KBM-7 (cell line): ENCODE data around the gene POMGNT2.
"Not testable (repeated sequence)": the region's sequence is repeated elsewhere in the genome, so short reads cannot be mapped to it uniquely, and the experiment has no call there.

Experiments used
- DNase-seq: peaks from one replicate; pipeline ENCODE4 v3.0.0-alpha.2; 2015
- in situ Hi-C: fragments of 300-500 bp; cut with MboI; formaldehyde crosslinking; loops from 2 replicates; pipeline ENCODE4 v1.14.3; 2020; ENCODE audit warnings: low sequenced_read_pairs, low pct_unique_long_range_greater_than_20kb, mixed read lengths

Gene POMGNT2

GRCh38 chr3:43080726-43081568 is 24.9 kb downstream of the POMGNT2 start:
- no peak for DNase-seq
- in situ Hi-C loops = no loop called here

GRCh38 chr3:43079536-43080332 is 26.1 kb downstream of the POMGNT2 start:
- in situ Hi-C loops = no loop called here
- DNase-seq = no peak

- no peak for DNase-seq
- in situ Hi-C loops = no loop called here
Observed at GRCh38 chr3:43077707-43078106, 28.2 kb downstream of the POMGNT2 start.

GRCh38 chr3:43077261-43077660 is 28.6 kb downstream of the POMGNT2 start:
- no peak for DNase-seq
- in situ Hi-C loops = no loop called here

- in situ Hi-C loops = no loop called here
- no peak for DNase-seq
Observed at GRCh38 chr3:43076857-43077256, 29.0 kb downstream of the POMGNT2 start.

GRCh38 chr3:43075904-43076661 is 29.8 kb downstream of the POMGNT2 start:
- in situ Hi-C loops = no loop called here
- DNase-seq = no peak

GRCh38 chr3:43074901-43075689 is 30.8 kb downstream of the POMGNT2 start:
- in situ Hi-C loops = no loop called here
- DNase-seq = no peak

- in situ Hi-C loops = no loop called here
- no peak for DNase-seq
Observed at GRCh38 chr3:43074482-43074881, 31.4 kb downstream of the POMGNT2 start.

- in situ Hi-C loops = no loop called here
- DNase-seq = no peak
Observed at GRCh38 chr3:43073836-43074220, 32.1 kb downstream of the POMGNT2 start.

GRCh38 chr3:43073116-43073835 is 32.6 kb downstream of the POMGNT2 start:
- DNase-seq = no peak
- in situ Hi-C loops = no loop called here

- no peak for DNase-seq
- in situ Hi-C loops = no loop called here
Observed at GRCh38 chr3:43072361-43072760, 33.5 kb downstream of the POMGNT2 start.

- DNase-seq = peak; percentile 25
- in situ Hi-C loops = no loop called here
Observed at GRCh38 chr3:43071313-43071893, 34.5 kb downstream of the POMGNT2 start.

GRCh38 chr3:43070670-43071069 is 35.2 kb downstream of the POMGNT2 start:
- in situ Hi-C loops, DNase-seq: not testable (repeated sequence)

GRCh38 chr3:43063114-43063513 is 42.8 kb downstream of the POMGNT2 start:
- DNase-seq = no peak
- in situ Hi-C loops = no loop called here

- in situ Hi-C loops = no loop called here
- no peak for DNase-seq
Observed at GRCh38 chr3:43062564-43063040, 43.3 kb downstream of the POMGNT2 start.

GRCh38 chr3:43062040-43062563 is 43.8 kb downstream of the POMGNT2 start:
- DNase-seq = no peak

GRCh38 chr3:43061101-43061895 is 44.6 kb downstream of the POMGNT2 start:
- DNase-seq = no peak

More at GRCh38 chr3:43062040-43062563, 43.8 kb downstream of the POMGNT2 start:
- in situ Hi-C loops = no loop called here

More at GRCh38 chr3:43061101-43061895, 44.6 kb downstream of the POMGNT2 start:
- in situ Hi-C loops = no loop called here
